BJ (cell line): ENCODE results near the gene GNG13. TPM values are rescaled to one million over a fixed set of nuclear protein-coding genes. Genes with fewer than 3 reads are reported as not detected.

ENCODE experiments used
- CTCF ChIA-PET: fragments of 350-600 bp; formaldehyde crosslinking; extraction: SDS; loops from one replicate; lab custom pipeline; 2021; ENCODE audit warnings: antibody characterized with exemption, inconsistent platforms; lab: Yijun Ruan, JAX
- POLR2A ChIA-PET: fragments of 300-600 bp; sonication (Branson Sonifier 250); formaldehyde crosslinking; extraction: SDS; loops from one replicate; lab custom pipeline; 2021; ENCODE audit warnings: antibody characterized with exemption; lab: Charles Lee
- DNase-seq: peaks from one replicate; pipeline ENCODE4 v3.0.0-alpha.2; 2011; ENCODE audit warnings: low read depth
- H3K27me3 ChIP-seq: 2 replicates; pipeline ENCODE4 v1.6.0; 2011; ENCODE audit warnings: low read length; ENCODE audit not compliant: control insufficient read depth, insufficient read depth
- H3K36me3 ChIP-seq: 2 replicates; pipeline ENCODE4 v1.5.1; 2011; ENCODE audit warnings: low read length; ENCODE audit not compliant: control insufficient read depth, insufficient read depth
- H3K4me3 ChIP-seq: 2 replicates; pipeline ENCODE4 v1.5.1; 2011; ENCODE audit warnings: low read depth, mild to moderate bottlenecking, control low read depth, low read length
- polyA plus RNA-seq: library from polyadenylated mRNA; depleted of rRNA; stranded (reverse); fragments of >200 nt; gene quantifications from 2 replicates; pipeline ENCODE4 v1.2.3, GENCODE V29; 2011
- TF ChIP-seq, protein P1 (sequence below): IDR thresholded peaks from 2 replicates; pipeline ENCODE4 v1.5.1; 2011; ENCODE audit warnings: low read depth, mild to moderate bottlenecking, control low read depth, inconsistent platforms, low read length, moderate library complexity; ENCODE audit not compliant: insufficient read depth

The GNG13 gene
- polyA plus RNA-seq, 1 experiment: not detected

DNA sequence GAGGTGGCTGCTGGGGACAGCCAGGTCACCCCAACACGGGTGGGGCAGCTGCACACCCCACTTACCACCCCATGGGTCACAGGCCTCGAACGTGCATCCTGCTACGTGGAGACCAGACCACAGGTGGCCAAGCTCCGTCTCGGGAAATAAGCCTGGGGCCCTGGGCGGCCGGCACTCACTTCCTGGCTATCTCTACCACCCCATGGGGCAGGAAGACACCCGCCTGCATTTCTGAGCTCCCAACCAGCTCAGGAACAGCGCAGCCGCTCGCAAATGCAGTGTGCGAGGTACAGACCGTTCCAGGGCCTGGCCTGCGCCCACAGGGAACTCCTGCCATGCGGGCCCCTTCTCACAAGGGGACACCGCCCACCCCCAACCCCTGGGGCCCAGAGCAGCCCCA is 4.9 kb upstream of the GNG13 start:
- DNase-seq: no peak

DNA sequence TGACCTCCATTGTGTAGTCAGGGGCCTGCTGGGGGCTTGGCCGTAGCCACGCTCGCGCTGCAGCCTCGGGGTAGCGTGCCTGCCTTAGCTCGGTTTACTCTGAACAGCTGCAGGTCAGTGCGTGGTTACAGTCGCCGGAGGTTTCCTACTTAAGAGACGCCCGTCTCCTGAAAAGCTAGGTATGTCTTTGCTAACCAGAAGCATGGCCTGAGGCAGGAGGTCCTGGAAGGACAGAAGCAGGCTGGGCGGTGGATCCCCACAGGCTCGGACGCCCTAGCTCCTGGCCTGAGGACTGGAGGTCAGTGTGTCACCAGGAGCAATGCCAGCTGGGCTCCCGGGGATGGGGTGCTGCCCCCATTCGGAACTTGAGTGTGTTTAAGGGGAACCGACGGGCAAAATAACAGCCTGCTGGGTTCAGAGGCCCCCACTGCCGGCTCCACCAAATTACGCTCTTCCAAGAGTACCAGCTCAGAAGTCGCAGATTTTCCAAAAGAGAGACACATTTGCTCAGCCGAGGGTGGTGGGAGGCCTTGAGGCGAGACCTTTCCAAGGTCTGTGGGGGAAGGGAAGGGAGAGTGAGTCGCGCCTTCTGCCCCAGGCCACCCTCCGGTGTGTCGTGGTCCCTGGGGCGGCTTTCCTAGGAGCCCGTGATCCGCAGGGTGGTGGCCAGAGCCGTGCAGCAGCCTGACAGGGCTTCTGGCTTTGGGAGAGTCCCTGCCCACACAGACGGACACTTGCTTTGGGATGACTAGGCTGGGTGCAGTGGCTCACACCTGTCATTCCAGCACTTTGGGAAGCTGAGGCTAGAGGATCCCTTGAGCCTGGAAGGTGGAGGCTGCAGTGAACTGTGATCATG is 3.9 kb upstream of the GNG13 start:
- DNase-seq: no peak
- CTCF ChIA-PET: interaction anchor here (0.6 to 0.9 kb wide), 3 partner anchors 68 to 253 kb away, joined by 3 to 5 read pairs (median 3); no protein-coding TSS in a partner anchor
- TF ChIP-seq, protein P1, sequence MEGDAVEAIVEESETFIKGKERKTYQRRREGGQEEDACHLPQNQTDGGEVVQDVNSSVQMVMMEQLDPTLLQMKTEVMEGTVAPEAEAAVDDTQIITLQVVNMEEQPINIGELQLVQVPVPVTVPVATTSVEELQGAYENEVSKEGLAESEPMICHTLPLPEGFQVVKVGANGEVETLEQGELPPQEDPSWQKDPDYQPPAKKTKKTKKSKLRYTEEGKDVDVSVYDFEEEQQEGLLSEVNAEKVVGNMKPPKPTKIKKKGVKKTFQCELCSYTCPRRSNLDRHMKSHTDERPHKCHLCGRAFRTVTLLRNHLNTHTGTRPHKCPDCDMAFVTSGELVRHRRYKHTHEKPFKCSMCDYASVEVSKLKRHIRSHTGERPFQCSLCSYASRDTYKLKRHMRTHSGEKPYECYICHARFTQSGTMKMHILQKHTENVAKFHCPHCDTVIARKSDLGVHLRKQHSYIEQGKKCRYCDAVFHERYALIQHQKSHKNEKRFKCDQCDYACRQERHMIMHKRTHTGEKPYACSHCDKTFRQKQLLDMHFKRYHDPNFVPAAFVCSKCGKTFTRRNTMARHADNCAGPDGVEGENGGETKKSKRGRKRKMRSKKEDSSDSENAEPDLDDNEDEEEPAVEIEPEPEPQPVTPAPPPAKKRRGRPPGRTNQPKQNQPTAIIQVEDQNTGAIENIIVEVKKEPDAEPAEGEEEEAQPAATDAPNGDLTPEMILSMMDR: no peak
- POLR2A ChIA-PET: no interaction called here
- no peaks in the 10 kb centered on the region for H3K36me3 ChIP-seq
- no peak overlapping the region for H3K4me3 ChIP-seq
- peaks cover 17% of the 10 kb centered on the region for H3K27me3 ChIP-seq

More for the DNA sequence above, 4.9 kb upstream of the GNG13 start:
- TF ChIP-seq, protein P1: no peak
- Histone ChIP-seq H3K27me3 (peaks cover 11% of the 10 kb centered on the region), H3K4me3 (no peak overlapping the region), H3K36me3 (no peaks in the 10 kb centered on the region)
- ChIA-PET POLR2A (no interaction called here), CTCF (interaction anchor here (0.6 to 1.4 kb wide), 2 partner anchors 107 to 251 kb away, joined by 3 to 5 read pairs; no protein-coding TSS in a partner anchor)

DNA sequence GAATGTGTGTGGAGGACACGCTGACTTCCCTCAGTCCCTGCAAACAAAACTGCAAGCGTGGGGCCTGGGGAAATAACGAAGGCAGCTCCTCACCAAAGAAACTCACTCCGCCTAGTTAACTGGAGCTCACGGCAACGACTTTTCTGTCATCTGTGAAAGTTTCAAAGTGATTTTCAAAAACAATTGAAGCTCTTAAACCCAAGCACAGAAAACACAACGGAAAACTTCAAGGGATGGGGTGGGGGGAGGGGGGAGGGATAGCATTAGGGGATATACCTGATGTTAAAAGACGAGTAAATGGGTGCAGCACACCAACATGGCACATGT is 3.2 kb upstream of the GNG13 start:
- H3K27me3 ChIP-seq: peaks cover 17% of the 10 kb centered on the region
- ChIA-PET POLR2A (no interaction called here), CTCF (interaction anchor here (0.6 to 1.1 kb wide), 3 partner anchors 19 to 254 kb away, joined by 3 to 4 read pairs (median 3); no protein-coding TSS in a partner anchor)
- H3K4me3 ChIP-seq: no peak overlapping the region
- no peak for DNase-seq
- TF ChIP-seq, protein P1: no peak
- H3K36me3 ChIP-seq: no peaks in the 10 kb centered on the region

DNA sequence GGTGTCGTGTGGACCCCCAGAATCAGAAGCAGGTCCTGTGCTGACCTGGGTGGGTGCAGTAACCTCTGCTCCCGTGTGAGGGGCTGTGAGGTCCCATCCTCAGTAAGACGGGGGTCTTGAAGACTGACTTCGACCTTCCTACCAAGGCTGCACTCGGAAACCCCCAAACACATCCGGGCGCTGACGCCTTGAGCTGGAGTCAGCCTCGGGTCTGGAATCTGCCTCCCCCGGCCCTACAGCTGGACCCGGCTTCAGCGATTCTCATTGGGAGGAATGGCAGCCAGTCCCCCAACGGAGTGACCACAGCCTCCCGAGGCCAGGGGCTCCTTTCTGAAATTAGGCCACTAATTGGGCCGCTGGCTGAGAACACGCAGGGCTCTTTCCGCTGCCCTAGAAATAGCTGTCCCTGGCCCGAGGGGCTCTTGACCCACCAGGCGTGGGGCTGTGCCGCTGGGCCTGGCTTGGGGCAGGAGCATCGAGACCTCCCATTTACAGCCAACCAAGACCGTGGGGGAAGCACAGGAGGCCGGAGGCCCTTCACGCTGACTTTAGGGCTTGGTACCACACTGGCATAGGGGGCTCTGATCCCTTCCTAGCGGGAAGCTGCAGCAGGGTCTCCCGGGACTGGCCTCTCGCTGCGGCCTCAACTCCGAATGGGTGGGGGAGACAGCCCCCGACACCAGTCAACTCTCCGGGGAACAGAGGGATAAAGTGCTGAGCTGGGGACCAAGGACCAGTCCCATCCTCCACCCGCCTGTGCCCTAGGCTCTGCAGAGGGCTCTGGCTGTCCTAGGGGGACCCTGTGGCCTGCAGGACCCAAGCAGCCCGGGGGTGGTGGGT is 2.6 kb upstream of the GNG13 start:
- CTCF ChIA-PET: interaction anchor here (0.6 to 1.1 kb wide), 3 partner anchors 18 to 254 kb away, joined by 3 to 4 read pairs (median 3); no protein-coding TSS in a partner anchor

More for the DNA sequence above, 2.6 kb upstream of the GNG13 start:
- POLR2A ChIA-PET: no interaction called here
- peaks cover 17% of the 10 kb centered on the region for H3K27me3 ChIP-seq
- H3K4me3 ChIP-seq: no peak overlapping the region
- DNase-seq: no peak
- TF ChIP-seq, protein P1: no peak
- no peaks in the 10 kb centered on the region for H3K36me3 ChIP-seq
